Kidney capillary endothelial cell (primary cell): ENCODE results near the gene ZCCHC8.
"Not testable (repeated sequence)": the region's sequence is repeated elsewhere in the genome, so short reads cannot be mapped to it uniquely, and the experiment has no call there.

ENCODE experiments used
- DNase-seq: peaks from one replicate; pipeline ENCODE4 v3.0.0-alpha.2; 2018; ENCODE audit warnings: low spot score

ZCCHC8 gene

DNA sequence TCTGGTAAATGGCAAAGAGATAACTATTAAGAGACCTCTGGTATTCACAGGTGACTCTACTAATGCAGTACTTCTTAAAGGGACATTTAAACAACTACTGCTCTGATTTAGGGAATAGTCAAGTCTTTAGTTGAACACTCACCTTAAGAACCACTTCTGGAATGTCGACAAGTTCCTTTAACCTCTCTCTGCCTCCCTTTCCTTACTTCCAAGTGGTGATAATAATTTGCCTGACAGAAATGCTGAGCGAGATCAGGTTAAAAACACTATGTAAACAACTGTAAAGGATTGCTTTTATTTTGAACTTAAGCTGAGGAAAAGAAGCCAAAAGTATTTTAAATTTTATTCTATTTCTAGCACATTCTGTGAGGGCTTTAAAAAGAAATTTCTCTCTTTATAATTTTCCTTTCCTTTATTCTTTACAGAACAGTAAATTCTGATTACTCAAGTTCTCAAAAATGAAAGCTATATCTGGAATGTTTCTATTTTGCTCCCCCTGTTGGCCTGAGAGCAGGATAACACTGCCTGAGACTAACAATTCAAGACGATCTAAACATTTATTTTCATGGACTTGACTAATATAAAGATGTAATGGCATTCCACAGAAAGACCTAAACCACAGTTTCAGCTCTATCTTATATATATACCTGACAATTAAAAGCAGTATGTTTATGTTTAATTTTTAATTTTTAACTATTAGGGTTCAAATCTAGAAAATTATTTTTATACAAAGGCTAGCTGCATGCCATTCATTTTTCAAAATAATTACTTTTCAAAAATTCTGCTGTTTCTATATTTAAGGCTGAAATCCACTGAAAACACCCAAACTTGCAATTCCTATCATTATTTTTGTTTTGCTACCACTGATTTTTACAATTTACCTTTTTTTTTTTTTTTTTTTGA is 29.2 kb downstream of the ZCCHC8 start:
- peak; percentile 66 for DNase-seq

GRCh38 chr12:122470576-122470975 is 30.2 kb downstream of the ZCCHC8 start:
- DNase-seq, result not testable (repeated sequence)

DNA sequence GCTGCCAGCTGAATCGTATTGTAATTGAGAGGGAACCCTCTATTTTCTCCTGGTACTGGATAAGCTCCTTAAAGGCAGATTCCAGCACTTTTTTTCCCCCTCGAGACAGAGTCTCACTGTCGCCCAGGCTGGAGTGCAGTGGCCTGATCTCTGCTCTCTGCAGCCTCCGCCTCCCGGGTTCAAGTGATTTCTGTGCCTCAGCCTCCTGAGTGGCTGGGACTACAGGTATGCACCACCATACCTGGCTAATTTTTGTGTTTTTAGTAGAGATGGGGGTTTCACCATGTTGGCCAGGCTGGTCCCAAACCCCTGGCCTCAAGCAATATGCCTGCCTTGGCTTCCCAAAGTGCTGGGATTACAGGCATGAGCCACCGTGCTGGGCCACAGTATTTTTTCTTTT is 30.9 kb downstream of the ZCCHC8 start:
- not testable (repeated sequence) for DNase-seq

GRCh38 chr12:122467983-122468382 is 32.7 kb downstream of the ZCCHC8 start:
- DNase-seq, result no peak

DNA sequence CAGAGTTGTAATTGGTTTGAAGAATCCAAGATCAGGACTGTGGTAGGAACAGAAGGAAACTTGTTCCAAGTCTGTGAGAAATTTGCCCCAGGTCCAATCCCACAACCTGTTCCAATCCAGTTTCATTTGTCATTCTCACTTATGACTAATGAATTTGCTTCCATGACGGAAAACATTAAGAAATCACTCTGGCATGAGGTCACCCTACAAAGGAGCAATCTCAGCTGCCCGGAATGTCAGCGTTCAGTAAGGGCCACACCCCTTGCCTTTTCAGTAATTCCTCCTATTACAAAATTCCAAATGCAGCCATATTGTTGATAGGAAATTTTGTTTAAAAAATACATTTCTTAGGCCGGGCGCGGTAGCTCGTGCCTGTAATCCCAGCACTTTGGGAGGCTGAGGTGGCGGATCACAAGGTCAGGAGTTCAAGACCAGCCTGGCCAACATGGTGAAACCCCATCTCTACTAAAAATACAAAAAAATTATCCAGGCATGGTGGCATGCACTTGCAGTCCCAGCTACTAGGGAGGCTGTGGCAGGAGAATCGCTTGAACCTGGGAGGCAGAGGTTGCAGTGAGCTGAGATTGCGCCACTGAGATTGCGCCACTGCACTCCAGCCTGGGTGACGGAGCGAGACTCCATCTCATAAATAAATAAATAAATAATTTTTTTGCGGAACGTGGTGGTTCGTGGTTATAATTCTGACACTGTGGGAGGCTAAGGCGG is 36.3 kb downstream of the ZCCHC8 start:
- DNase-seq, result peak; percentile 89

DNA sequence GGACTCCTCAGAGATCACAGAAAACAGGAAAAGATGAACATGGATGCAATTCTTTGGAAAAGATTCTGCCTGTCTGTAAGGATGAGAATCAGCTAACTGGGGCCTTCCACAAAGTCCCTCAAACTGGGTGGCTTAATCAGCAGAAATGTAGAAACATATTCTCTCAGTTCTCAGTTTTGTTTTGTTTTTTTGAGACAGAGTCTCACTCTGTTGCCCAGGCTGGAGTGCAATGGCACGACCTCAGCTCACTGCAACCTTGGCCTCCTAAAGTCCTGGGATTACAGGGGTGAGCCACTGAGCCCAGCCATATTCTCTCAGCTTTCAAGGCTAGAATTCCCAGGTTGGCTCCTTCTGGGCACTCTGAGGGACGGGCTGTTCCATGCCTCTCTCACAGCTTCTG is 40.1 kb downstream of the ZCCHC8 start:
- DNase-seq, result no peak

DNA sequence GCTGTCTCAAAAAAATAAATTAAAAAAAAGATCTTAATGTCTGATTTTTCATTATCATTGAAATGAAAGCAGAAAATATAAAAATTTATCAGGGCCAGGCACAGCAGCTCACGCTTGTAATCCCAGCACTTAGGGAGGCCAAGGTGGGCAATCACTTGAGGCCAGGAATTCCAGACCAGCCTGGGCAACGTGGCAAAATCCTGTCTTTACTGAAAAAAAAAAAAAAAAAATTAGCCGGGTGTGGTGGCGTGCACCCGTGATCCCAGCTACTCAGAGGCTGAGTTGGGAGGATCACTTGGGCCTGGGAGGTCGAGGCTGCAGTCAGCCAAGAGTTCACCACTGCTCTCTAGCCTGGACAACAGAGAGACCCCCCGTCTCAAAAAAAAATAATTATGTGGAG is 40.7 kb downstream of the ZCCHC8 start:
- no peak for DNase-seq

GRCh38 chr12:122459211-122459610 is 41.5 kb downstream of the ZCCHC8 start:
- DNase-seq, result no peak

GRCh38 chr12:122458105-122459035 is 42.4 kb downstream of the ZCCHC8 start:
- no peak for DNase-seq

DNA sequence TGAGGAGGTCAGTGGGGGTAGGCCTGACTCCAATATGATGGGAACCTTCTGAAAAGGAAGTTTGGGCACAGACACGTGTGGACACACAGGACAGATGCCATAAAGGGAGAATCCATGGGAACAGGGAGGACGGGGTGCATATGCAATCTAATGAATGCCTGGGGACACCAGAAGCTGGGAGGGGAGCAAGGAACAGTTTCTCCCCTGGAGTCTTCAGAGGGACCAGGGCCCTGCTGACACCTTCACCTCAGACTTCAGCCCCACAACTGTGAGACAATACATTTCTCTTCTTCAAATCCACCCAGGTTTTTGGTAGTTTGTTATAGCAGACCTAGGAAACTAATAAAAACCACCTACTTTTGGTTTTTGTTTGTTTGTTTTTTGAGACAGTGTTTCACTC is 43.1 kb downstream of the ZCCHC8 start:
- DNase-seq, result no peak

DNA sequence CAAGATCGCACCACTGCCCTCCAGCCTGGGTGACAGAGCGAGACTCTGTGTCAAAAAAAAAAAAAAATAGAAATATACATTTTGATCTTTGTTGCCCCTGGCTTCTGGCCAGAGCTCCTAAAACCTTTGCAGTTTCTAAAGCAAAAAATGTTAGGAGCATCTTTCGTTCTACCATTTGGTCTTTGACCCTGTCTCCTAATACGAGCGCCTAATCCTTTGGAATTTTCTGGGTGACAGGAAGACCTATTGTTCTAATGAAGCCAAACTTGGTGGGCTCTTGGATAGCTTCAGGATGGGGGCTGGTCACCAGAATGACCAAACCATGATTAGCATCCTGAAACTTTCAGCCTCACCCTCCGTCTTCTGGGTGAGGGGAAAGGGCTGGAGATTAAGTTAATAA is 46.0 kb downstream of the ZCCHC8 start:
- DNase-seq, result no peak

DNA sequence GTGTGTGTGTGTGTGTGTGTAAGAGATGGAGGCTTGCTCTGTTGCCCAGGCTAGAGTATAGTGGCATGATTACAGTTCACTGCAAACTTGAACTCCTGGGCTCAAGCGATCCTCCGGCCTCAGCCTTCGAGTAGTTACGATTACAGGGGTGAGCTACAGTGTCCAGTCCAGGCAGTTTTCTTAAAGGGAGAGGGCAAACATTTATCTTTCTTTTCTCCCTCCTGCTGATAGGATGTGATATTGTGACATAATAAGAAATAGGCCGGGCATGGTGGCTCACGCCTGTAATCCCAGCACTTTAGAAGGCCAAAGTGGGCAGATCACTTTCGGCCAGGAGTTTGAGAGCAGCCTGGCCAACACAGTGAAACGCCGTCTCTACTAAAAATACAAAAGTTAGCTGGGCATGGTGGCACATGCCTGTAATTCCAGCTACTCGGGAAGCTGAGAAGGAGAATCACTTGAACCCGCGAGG is 46.4 kb downstream of the ZCCHC8 start:
- DNase-seq, result no peak

- DNase-seq, result no peak
Observed at GRCh38 chr12:122452701-122453285, 47.9 kb downstream of the ZCCHC8 start.

DNA sequence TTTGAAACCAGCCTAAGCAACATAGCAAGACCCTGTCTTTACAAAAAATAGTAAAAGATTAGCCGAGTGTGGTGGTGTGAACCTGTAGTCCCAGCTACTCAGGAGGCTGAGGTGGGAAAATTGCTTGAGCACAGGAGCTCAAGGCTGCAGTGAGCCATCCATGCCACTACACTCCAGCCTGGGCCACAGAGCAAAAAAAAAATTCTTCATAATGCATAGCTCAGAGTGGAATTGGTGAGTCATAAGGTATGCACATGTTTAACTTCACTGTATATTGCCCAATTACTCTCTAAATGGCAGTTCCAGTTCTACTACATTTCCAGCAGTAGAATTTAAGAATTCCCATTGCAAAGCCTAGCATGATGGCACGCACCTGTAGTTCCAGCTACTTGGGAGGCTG is 51.4 kb downstream of the ZCCHC8 start:
- DNase-seq, result peak; percentile 31

DNA sequence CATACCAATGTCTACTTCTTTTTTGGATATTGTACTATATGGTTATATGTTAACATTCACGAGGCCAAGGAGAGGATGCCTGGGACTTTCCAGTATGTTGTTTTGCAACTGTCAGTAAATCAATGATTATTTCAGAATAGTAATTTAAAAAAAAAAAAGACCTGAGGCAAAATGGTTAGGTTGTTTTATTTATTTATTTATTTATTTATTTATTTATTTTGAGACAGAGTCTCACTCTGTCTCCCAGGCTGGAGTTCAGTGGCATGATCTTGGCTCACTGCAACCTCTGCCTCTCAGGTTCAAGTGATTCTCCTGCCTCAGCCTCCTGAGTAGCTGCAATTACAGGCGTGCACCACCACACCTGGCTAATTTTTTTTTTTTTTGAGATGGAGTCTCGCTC is 52.9 kb downstream of the ZCCHC8 start:
- not testable (repeated sequence) for DNase-seq

DNA sequence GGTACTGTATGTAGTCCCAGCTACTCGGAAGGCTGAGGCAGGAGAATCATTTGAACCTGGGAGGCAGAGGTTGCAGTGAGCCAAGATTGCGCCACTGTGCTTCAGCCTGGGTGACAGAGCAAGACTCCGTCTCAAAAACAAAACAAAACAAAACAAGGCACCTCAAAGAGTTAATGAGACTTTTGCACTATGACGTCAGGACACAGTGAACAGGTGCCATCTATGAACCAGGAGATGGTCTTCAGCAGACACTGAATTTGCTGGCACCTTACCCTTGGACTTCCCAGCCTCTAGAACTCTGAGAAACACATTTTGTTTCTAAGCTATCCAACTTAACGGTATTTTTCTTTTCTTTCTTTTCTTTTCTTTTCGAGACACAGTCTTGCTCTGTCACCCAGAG is 54.3 kb downstream of the ZCCHC8 start:
- not testable (repeated sequence) for DNase-seq

GRCh38 chr12:122444071-122444470 is 56.7 kb downstream of the ZCCHC8 start:
- not testable (repeated sequence) for DNase-seq

DNA sequence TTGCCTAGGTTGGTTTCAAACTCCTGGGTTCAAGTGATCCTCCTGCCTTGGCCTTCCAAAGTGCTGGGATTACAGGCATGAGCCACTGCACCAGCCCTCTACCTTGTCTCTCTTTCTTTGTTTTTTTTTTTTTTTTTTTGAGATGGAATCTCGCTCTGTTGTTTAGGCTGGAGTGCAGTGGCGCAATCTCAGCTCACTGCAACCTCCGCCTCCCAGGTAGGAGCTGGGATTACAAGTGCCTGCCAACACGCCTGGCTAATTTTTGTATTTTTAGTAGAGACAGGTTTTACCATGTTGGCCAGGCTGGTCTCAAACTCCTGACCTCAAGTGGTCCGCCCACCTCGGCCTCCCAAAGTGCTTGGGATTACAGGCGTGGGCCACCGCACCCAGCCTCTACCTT is 61.9 kb downstream of the ZCCHC8 start:
- not testable (repeated sequence) for DNase-seq

GRCh38 chr12:122437656-122438121 is 63.0 kb downstream of the ZCCHC8 start:
- no peak for DNase-seq

- no peak for DNase-seq
Observed at GRCh38 chr12:122435186-122435585, 65.5 kb downstream of the ZCCHC8 start.

GRCh38 chr12:122429043-122429442 is 71.7 kb downstream of the ZCCHC8 start:
- not testable (repeated sequence) for DNase-seq
